Neural crest cell (in vitro differentiated cells): ENCODE measurements around the gene SAMD10. TPM values are rescaled to one million over a fixed set of nuclear protein-coding genes. Genes with fewer than 3 reads are reported as not detected.
A peak's percentile ranks its signal among the peaks of the same experiment; 100 is the strongest.
"Not testable (repeated sequence)": the region's sequence is repeated elsewhere in the genome, so short reads cannot be mapped to it uniquely, and the experiment has no call there.

Experiments
- DNase-seq: peaks from one replicate; pipeline ENCODE4 v3.0.0; 2021; ENCODE audit warnings: low read depth, mixed read lengths, low spot score
- H3K27ac Mint-ChIP-seq: one replicate; pipeline ENCODE4 v1.8.0; 2021; ENCODE audit warnings: mild to moderate bottlenecking, mixed read lengths; ENCODE audit not compliant: unreplicated experiment
- H3K27me3 Mint-ChIP-seq: 2 replicates; pipeline ENCODE4 v1.8.0; 2021; ENCODE audit warnings: low read depth, mild to moderate bottlenecking, mixed read lengths
- H3K36me3 Mint-ChIP-seq: 2 replicates; pipeline ENCODE4 v1.8.0; 2021; ENCODE audit warnings: low read depth, mild to moderate bottlenecking, mixed read lengths
- H3K4me1 Mint-ChIP-seq: 2 replicates; pipeline ENCODE4 v1.8.0; 2021; ENCODE audit warnings: mixed read lengths
- H3K4me3 Mint-ChIP-seq: one replicate; pipeline ENCODE4 v1.8.0; 2021; ENCODE audit warnings: mild to moderate bottlenecking, mixed read lengths
- H3K9me3 Mint-ChIP-seq: 2 replicates; pipeline ENCODE4 v1.8.0; 2021; ENCODE audit warnings: mixed read lengths
- CTCF ChIP-seq: fragments of 200-600 bp; sonication (generic); conservative IDR thresholded peaks from 2 replicates; pipeline ENCODE4 v1.5.0; 2021; ENCODE audit warnings: antibody characterized with exemption, mild to moderate bottlenecking
- total RNA-seq: library from RNA; stranded (reverse); gene quantifications from 2 replicates; pipeline ENCODE4 v1.2.1, GENCODE V29; 2021

The SAMD10 gene
- total RNA-seq, 1 donor from 2014 or later = 8.0 TPM

- H3K27me3 Mint-ChIP-seq = peaks cover 3% of the 10 kb centered on the region
- H3K9me3 Mint-ChIP-seq = no peaks in the 10 kb centered on the region
- H3K36me3 Mint-ChIP-seq = no peaks in the 10 kb centered on the region
- H3K4me1 Mint-ChIP-seq = peaks cover 15% of the 10 kb centered on the region
- H3K4me3 Mint-ChIP-seq = peak overlapping the region; percentile 84
- no peak for DNase-seq
- no peak for TF ChIP-seq CTCF
- H3K27ac Mint-ChIP-seq = no peak overlapping the region
Observed at GRCh38 chr20:63972312-63973159, 6.9 kb downstream of the SAMD10 start.

- H3K27me3 Mint-ChIP-seq, H3K27ac Mint-ChIP-seq, H3K36me3 Mint-ChIP-seq, DNase-seq, H3K9me3 Mint-ChIP-seq: not testable (repeated sequence)
- H3K4me1 Mint-ChIP-seq = peaks cover 15% of the 10 kb centered on the region
- H3K4me3 Mint-ChIP-seq = peak overlapping the region; percentile 84
Observed at GRCh38 chr20:63971960-63972311, 7.5 kb downstream of the SAMD10 start.

GRCh38 chr20:63970714-63971431 lies 8.6 kb downstream of the SAMD10 start:
- peak overlapping the region; percentile 84 for H3K4me3 Mint-ChIP-seq
- TF ChIP-seq CTCF = no peak
- H3K27ac Mint-ChIP-seq = no peak overlapping the region
- peaks cover 3% of the 10 kb centered on the region for H3K27me3 Mint-ChIP-seq
- no peak for DNase-seq
- no peaks in the 10 kb centered on the region for H3K9me3 Mint-ChIP-seq
- H3K4me1 Mint-ChIP-seq = peaks cover 15% of the 10 kb centered on the region
- peaks cover 2% of the 10 kb centered on the region for H3K36me3 Mint-ChIP-seq

GRCh38 chr20:63969838-63970713 lies 9.4 kb downstream of the SAMD10 start, which contains the start of gene ZNF512B:
Gene ZNF512B (minus strand): TSS chr20:63969930. CDS start chr20:63967950, 1,980 bp downstream.
- Mint-ChIP-seq H3K4me3 (peak within 1 kb of the TSS; percentile 89), H3K27ac (peak within 1 kb of the TSS; percentile 35), H3K9me3 (no peaks in the 10 kb centered on the region), H3K4me1 (peaks cover 15% of the 10 kb centered on the region), H3K36me3 (peaks cover 2% of the 10 kb centered on the region), H3K27me3 (peaks cover 3% of the 10 kb centered on the region)
- TF ChIP-seq CTCF = no peak
- DNase-seq = peak; percentile 55

GRCh38 chr20:63968928-63969760 lies 10.3 kb downstream of the SAMD10 start:
- Mint-ChIP-seq H3K4me1 (peaks cover 15% of the 10 kb centered on the region), H3K9me3 (no peaks in the 10 kb centered on the region), H3K36me3 (peaks cover 2% of the 10 kb centered on the region), H3K4me3 (peak overlapping the region; percentile 89), H3K27ac (peak overlapping the region; percentile 35), H3K27me3 (peaks cover 3% of the 10 kb centered on the region)
- DNase-seq = no peak
- TF ChIP-seq CTCF = no peak
